Lung microvascular endothelial cell (primary cell): ENCODE data around the gene RAB39A. TPM values are rescaled to one million over a fixed set of nuclear protein-coding genes. Genes with fewer than 3 reads are reported as not detected.
A peak's percentile ranks its signal among the peaks of the same experiment; 100 is the strongest.
"Not testable (repeated sequence)": the region's sequence is repeated elsewhere in the genome, so short reads cannot be mapped to it uniquely, and the experiment has no call there.

ENCODE experiments used
- DNase-seq, 2 donors: peaks; one replicate each; pipeline versions ENCODE4 v3.0.0 to v3.0.0-alpha.2; 2010; ENCODE audit warnings: low read depth in 2 of 2
- total RNA-seq: library from RNA; depleted of rRNA; stranded (reverse); fragments of >200 nt; gene quantifications from 2 replicates; pipeline ENCODE4 v1.2.1, GENCODE V29; 2014

RAB39A gene
- not detected in 2 replicates for total RNA-seq

GRCh38 chr11:107928046-107928766 is at the start of gene RAB39A:
RAB39A (plus strand) TSS chr11:107928448; CDS start chr11:107928569, 121 bp downstream.
- peak; percentile 91 to 94 for DNase-seq

- DNase-seq: not testable (repeated sequence)
Observed at GRCh38 chr11:107881471-107881870, 46.8 kb upstream of the RAB39A start.

- DNase-seq: no peak
Observed at GRCh38 chr11:107882095-107882820, 46.0 kb upstream of the RAB39A start.

- peak; percentile 61 to 79 for DNase-seq
Observed at GRCh38 chr11:107898270-107898669, 30.0 kb upstream of the RAB39A start.

- no peak for DNase-seq
Observed at GRCh38 chr11:107908211-107908610, 20.0 kb upstream of the RAB39A start.

GRCh38 chr11:107912415-107912814 is 15.8 kb upstream of the RAB39A start:
- DNase-seq: not testable (repeated sequence)

GRCh38 chr11:107915229-107915628 is 13.0 kb upstream of the RAB39A start:
- no peak for DNase-seq

- peak; percentile 44 to 54 for DNase-seq
Observed at GRCh38 chr11:107916671-107917241, 11.5 kb upstream of the RAB39A start.

GRCh38 chr11:107921997-107922396 is 6.3 kb upstream of the RAB39A start:
- DNase-seq: no peak

GRCh38 chr11:107923519-107923918 is 4.7 kb upstream of the RAB39A start:
- not testable (repeated sequence) for DNase-seq

- no peak for DNase-seq
Observed at GRCh38 chr11:107924306-107924705, 3.9 kb upstream of the RAB39A start.

- no peak for DNase-seq
Observed at GRCh38 chr11:107927559-107927958, 689 bp upstream of the RAB39A start.

GRCh38 chr11:107928767-107929507 is 689 bp downstream of the RAB39A start:
- no peak for DNase-seq

GRCh38 chr11:107929611-107930200 is 1.5 kb downstream of the RAB39A start:
- no peak for DNase-seq

GRCh38 chr11:107931206-107931605 is 3.0 kb downstream of the RAB39A start:
- no peak for DNase-seq

GRCh38 chr11:107947904-107948303 is 19.7 kb downstream of the RAB39A start:
- no peak for DNase-seq

GRCh38 chr11:107948328-107948727 is 20.1 kb downstream of the RAB39A start:
- DNase-seq: not testable (repeated sequence)

GRCh38 chr11:107951155-107951554 is 22.9 kb downstream of the RAB39A start:
- DNase-seq: no peak

GRCh38 chr11:107953446-107953845 is 25.2 kb downstream of the RAB39A start:
- DNase-seq: no peak

GRCh38 chr11:107956543-107956942 is 28.3 kb downstream of the RAB39A start:
- no peak for DNase-seq

GRCh38 chr11:107957109-107957588 is 28.9 kb downstream of the RAB39A start:
- no peak for DNase-seq
